Stomach smooth muscle (tissue), 2 donors: ENCODE data around the gene AP1S3.

Experiments
- H3K27ac ChIP-seq: one replicate; pipeline ENCODE4 v1.7.0; 2013; ENCODE audit warnings: mild to moderate bottlenecking, low read length, inconsistent platforms
- H3K27me3 ChIP-seq, 2 donors: one replicate each; pipeline ENCODE4 v1.7.0; 2013; ENCODE audit warnings: low read length in 2 of 2; ENCODE audit not compliant: insufficient read depth in 2 of 2, control insufficient read depth in 1 of 2
- H3K36me3 ChIP-seq, 2 donors: one replicate each; pipeline ENCODE4 v1.7.0; 2013; ENCODE audit warnings: low read length in 2 of 2; ENCODE audit not compliant: control insufficient read depth in 2 of 2, insufficient read depth in 2 of 2
- H3K4me1 ChIP-seq: one replicate; pipeline ENCODE4 v1.7.0; 2013; ENCODE audit warnings: low read length; ENCODE audit not compliant: control insufficient read depth, insufficient read depth
- H3K4me3 ChIP-seq, 2 donors: one replicate each; pipeline ENCODE4 v1.7.0; 2013; ENCODE audit warnings: low read length in 2 of 2
- H3K9ac ChIP-seq, 2 donors: one replicate each; pipeline ENCODE4 v1.7.0; 2013; ENCODE audit warnings: low read length in 2 of 2, mild to moderate bottlenecking in 1 of 2
- H3K9me3 ChIP-seq, 2 donors: one replicate each; pipeline ENCODE4 v1.7.0; 2013; ENCODE audit warnings: low read length in 2 of 2; ENCODE audit not compliant: control insufficient read depth in 2 of 2
- donor health status: healthy.
- donor health status: Pancreatic carcinoma.

The AP1S3 gene

DNA sequence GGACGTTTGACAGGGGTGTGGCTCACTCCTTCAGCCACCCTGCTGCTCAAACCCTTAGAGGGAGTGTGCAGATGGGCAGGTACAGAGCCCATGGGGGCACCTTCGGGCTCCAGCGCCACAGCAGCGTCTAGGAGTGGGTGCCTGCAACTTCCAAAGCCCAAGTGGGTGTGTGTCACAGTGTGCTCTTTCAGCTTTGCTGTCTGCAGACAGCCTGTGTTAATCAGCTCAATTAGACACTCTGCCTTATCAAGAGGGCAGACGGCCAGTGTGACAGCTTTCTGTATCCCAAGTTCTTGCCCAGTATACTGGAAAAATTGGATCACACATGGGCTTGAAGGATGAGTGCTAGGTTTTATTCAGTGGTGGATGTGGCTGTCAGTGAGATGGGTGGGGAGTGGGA, 96.7 kb downstream of the AP1S3 start:
- no peak overlapping the region for H3K9ac ChIP-seq
- no peaks in the 10 kb centered on the region for H3K36me3 ChIP-seq
- no peaks in the 10 kb centered on the region for H3K9me3 ChIP-seq
- no peak overlapping the region for H3K27ac ChIP-seq
- no peaks in the 10 kb centered on the region for H3K27me3 ChIP-seq
- H3K4me3 ChIP-seq, result no peak overlapping the region
- no peaks in the 10 kb centered on the region for H3K4me1 ChIP-seq

DNA sequence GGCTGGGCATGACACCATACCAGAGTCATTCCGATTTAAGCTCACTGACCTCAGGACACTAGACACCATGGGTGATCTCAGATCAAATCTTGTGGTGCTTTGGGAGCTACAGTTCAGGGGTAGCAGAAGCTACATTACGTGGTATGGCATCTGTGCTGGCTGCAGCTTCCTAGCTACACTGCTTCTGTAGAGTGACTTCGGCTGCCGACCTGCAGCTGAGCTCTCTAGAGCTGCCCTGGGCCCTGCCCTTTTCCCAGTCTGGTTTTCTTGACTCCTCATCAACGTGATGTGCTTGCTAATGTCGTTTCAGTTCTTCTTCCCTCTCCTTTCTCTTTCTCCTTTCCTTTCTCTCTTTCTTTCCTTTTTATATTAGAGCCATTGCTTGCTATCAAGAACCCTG, 100.2 kb downstream of the AP1S3 start:
- Histone ChIP-seq H3K27ac (no peak overlapping the region), H3K4me1 (no peaks in the 10 kb centered on the region), H3K9ac (no peak overlapping the region), H3K9me3 (no peaks in the 10 kb centered on the region), H3K27me3 (no peaks in the 10 kb centered on the region), H3K4me3 (no peak overlapping the region), H3K36me3 (no peaks in the 10 kb centered on the region)

DNA sequence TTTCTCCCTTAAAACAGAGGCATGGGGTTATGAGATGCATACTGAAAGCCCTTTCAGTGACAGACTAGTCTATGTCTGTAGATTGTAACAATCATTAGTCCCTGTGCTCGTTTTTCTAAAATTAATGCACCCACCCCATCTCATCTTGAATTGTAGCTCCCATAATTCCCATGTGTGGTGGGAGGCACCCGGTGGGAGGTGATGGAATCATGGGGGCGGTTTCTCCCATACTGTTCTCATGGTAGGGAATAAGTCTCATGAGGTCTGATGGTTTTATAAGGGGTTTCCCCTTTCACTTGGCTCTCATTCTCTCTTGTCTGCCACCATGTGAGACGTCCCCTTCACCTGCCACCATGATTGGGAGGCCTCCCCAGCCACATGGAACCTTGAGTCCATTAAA, 100.9 kb downstream of the AP1S3 start:
- Histone ChIP-seq H3K9ac (no peak overlapping the region), H3K36me3 (no peaks in the 10 kb centered on the region), H3K4me3 (no peak overlapping the region), H3K27ac (no peak overlapping the region), H3K27me3 (no peaks in the 10 kb centered on the region), H3K4me1 (no peaks in the 10 kb centered on the region), H3K9me3 (no peaks in the 10 kb centered on the region)

DNA sequence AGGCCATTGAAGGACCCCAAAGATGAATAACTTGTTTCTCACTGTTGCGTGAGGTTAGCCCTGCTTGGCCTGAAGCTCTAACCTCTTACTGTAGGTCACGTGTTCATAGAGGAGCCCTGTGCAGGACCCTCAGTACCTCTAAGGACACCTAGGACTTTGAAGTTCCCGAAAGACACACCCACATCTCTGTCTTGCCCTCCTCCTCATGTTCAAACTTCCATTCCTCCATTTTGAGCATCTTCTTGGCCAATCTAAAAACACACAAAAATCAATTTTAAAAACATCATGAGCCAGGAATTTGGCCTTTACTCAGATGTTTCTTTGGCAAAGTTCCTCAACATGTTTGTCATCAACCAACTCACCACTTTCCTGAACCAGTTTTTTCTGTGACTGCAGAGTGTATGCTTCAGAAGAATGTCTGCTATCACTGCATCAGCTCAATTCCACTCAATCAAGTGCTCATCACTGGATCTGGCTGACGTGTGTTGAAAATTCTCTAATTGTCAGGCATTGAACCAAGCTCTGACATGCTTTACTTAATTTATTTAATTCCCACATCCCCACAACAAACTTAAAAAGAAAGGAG, 101.6 kb downstream of the AP1S3 start:
- Histone ChIP-seq H3K27ac (no peak overlapping the region), H3K9me3 (no peaks in the 10 kb centered on the region), H3K4me1 (no peaks in the 10 kb centered on the region), H3K4me3 (no peak overlapping the region), H3K36me3 (no peaks in the 10 kb centered on the region), H3K27me3 (no peaks in the 10 kb centered on the region), H3K9ac (no peak overlapping the region)

DNA sequence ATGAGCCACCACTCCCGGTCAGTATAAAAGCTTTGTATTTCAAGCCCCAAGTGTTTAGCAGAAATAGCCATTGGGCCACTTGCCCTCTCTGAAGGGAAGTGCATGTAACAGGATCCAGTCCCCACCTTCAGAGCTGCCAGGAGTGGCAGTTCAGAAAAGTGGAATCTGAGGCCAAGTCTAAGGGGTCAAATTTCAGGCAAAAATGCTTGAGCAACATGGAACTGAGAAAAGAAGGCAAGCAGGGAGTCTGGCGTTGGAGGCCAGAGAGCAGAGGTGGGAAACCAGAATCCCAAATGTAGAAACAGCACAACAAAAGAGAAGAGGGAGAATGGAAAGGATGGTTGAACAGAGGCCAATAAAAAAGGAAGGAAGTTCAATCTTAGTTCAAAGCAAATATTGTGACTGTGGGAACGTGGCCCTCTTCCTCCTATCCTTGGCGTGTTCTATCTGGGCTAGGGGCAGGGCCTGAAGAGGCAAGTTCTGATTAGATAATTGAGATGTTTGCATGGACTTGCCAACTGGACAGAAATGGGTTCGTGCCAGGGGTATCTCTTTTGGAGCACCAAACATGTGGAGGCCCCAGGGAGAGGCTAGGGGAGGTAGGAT, 102.2 kb downstream of the AP1S3 start:
- H3K27ac ChIP-seq, result no peak overlapping the region
- no peaks in the 10 kb centered on the region for H3K27me3 ChIP-seq
- H3K4me3 ChIP-seq, result no peak overlapping the region
- H3K36me3 ChIP-seq, result no peaks in the 10 kb centered on the region
- H3K9me3 ChIP-seq, result no peaks in the 10 kb centered on the region
- no peaks in the 10 kb centered on the region for H3K4me1 ChIP-seq
- no peak overlapping the region for H3K9ac ChIP-seq

DNA sequence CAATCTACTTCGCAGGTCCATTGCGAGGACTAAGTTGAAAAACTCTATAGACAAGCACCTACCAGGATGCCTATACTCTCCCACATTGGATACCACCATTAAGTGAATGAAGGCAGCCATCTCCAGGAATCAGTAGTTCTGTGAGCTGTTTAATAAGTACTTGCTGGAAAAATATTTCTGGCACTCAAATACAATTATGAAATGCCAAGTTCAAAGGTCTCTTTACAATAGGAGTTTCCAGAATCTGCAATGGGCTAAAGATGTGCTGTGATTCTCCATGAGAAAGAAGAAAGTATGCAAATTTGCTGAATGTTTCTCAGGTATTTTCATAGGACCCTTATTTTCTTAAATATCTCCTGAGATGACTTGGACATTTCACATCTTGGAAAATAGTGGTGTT, 103.0 kb downstream of the AP1S3 start:
- Histone ChIP-seq H3K36me3 (no peaks in the 10 kb centered on the region), H3K4me1 (no peaks in the 10 kb centered on the region), H3K4me3 (no peak overlapping the region), H3K9ac (no peak overlapping the region), H3K27ac (no peak overlapping the region), H3K27me3 (no peaks in the 10 kb centered on the region), H3K9me3 (no peaks in the 10 kb centered on the region)

DNA sequence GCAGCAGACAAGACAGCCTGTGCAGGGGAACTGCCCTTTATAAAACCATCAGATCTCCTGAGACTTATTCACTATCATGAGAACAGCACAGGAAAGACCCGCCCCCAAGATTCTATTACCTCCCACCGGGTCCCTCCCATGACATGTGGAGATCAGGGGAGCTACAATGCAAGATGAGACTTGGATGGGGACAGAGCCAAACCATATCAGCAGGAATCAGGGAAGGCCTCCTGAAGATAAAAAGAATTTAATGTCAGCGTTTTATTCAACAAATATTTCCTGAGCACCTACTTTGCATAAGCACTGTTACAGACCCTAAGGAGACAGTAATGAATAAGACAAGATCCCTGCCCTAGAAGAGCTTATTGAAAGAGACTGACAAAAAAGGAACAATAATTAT, 105.0 kb downstream of the AP1S3 start:
- no peaks in the 10 kb centered on the region for H3K27me3 ChIP-seq
- no peaks in the 10 kb centered on the region for H3K9me3 ChIP-seq
- H3K4me1 ChIP-seq, result no peaks in the 10 kb centered on the region
- no peaks in the 10 kb centered on the region for H3K36me3 ChIP-seq
- H3K4me3 ChIP-seq, result no peak overlapping the region
- H3K27ac ChIP-seq, result no peak overlapping the region
- H3K9ac ChIP-seq, result no peak overlapping the region

DNA sequence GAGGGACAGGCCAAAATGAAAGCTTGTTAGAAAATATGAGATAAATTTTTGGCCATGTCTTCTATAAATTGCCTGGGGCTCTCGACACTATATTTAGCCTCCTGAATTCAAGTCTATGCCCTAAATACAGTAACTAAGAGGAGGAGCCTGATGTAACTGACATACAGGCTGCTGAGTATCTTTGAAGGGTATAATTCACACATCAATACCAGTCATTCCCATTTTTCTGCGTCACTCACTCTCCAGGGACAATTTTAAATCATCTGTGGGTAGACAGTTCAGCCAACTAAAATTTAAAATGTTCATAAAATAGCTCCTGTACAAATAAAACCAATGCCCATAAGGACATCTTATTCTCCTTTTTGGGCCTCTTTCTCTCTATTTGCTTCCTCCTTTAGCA, 105.9 kb downstream of the AP1S3 start:
- no peaks in the 10 kb centered on the region for H3K4me1 ChIP-seq
- no peak overlapping the region for H3K27ac ChIP-seq
- no peaks in the 10 kb centered on the region for H3K27me3 ChIP-seq
- H3K4me3 ChIP-seq, result no peak overlapping the region
- H3K36me3 ChIP-seq, result no peaks in the 10 kb centered on the region
- no peak overlapping the region for H3K9ac ChIP-seq
- H3K9me3 ChIP-seq, result no peaks in the 10 kb centered on the region

DNA sequence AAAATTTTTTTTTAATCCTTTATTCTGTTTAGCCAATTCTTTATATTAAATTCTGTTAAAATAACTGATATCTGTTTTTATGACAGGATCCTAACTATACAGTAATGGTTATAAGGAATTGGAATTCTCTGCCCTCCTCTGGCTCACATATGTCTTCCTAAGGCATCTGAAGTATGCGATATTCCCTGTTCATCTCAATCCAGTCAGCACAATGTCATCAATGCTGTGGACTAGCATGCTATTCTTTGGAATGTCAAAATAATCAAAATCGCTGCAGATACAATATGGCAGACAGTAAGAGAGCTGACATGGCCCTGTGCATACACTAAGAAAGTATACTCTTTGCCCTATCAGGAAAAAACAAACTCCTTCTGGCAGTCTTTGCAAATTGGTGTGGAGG, 107.6 kb downstream of the AP1S3 start:
- Histone ChIP-seq H3K9ac (no peak overlapping the region), H3K27me3 (no peaks in the 10 kb centered on the region), H3K27ac (no peak overlapping the region), H3K4me3 (no peak overlapping the region), H3K36me3 (no peaks in the 10 kb centered on the region), H3K4me1 (peaks cover 5% of the 10 kb centered on the region), H3K9me3 (no peaks in the 10 kb centered on the region)

DNA sequence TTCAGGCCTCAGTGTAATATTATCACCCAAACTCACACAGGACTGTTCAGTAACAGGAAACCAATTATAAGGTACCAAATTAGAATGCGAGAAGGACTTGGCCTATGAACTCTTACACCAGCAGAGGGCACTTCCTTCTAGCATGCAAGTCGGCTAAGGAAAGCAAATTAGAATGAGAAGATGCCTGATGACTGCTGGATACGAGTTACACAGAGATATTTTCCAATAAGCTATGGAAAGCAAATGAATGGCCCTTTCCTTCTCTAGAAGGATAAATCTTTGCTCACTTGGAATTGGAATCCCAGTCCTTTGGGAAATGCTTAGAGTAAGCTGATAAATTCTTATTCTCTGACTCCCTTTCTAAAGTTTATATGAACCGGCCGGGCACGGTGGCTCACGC, 109.8 kb downstream of the AP1S3 start:
- Histone ChIP-seq H3K27ac (no peak overlapping the region), H3K4me3 (no peak overlapping the region), H3K9ac (no peak overlapping the region)

More for the DNA sequence above, 109.8 kb downstream of the AP1S3 start:
- H3K9me3 ChIP-seq, result no peaks in the 10 kb centered on the region
- no peaks in the 10 kb centered on the region for H3K36me3 ChIP-seq
- H3K27me3 ChIP-seq, result no peaks in the 10 kb centered on the region
- peaks cover 5% of the 10 kb centered on the region for H3K4me1 ChIP-seq
